Liver (tissue), 9 donors: ENCODE measurements around the gene ANKFN1. TPM values are rescaled to one million over a fixed set of nuclear protein-coding genes. Genes with fewer than 3 reads are reported as not detected.

Source experiments
- DNase-seq: peaks from one replicate; pipeline ENCODE4 v3.0.0-alpha.2; 2017; ENCODE audit warnings: low spot score
- H3K27ac ChIP-seq, 2 donors: one replicate each; pipeline ENCODE4 v1.7.0; 2013; ENCODE audit warnings: inconsistent platforms in 2 of 2, low read length in 2 of 2, control low read depth in 1 of 2, low read depth in 1 of 2, mild to moderate bottlenecking in 1 of 2
- H3K27me3 ChIP-seq, 4 donors: one replicate each; pipeline versions ENCODE4 v1.6.1 to v1.7.0; 2013; ENCODE audit warnings: low read length in 3 of 4, inconsistent platforms in 1 of 4, mild to moderate bottlenecking in 1 of 4, moderate library complexity in 1 of 4; ENCODE audit not compliant: control insufficient read depth in 4 of 4, insufficient read depth in 4 of 4
- H3K36me3 ChIP-seq, 4 donors: one replicate each; pipeline versions ENCODE4 v1.6.1 to v1.7.0; 2013; ENCODE audit warnings: low read length in 3 of 4, mild to moderate bottlenecking in 3 of 4, low read depth in 1 of 4, moderate library complexity in 1 of 4; ENCODE audit not compliant: control insufficient read depth in 4 of 4, insufficient read depth in 3 of 4
- H3K4me1 ChIP-seq, 4 donors: one replicate each; pipeline versions ENCODE4 v1.6.1 to v1.7.0; 2013; ENCODE audit warnings: low read length in 3 of 4, mild to moderate bottlenecking in 3 of 4, moderate library complexity in 1 of 4; ENCODE audit not compliant: control insufficient read depth in 4 of 4, insufficient read depth in 4 of 4
- H3K4me3 ChIP-seq, 3 donors: one replicate each; pipeline versions ENCODE4 v1.6.1 to v1.7.0; 2013; ENCODE audit warnings: low read length in 3 of 3, control low read depth in 1 of 3, low read depth in 1 of 3, mild to moderate bottlenecking in 1 of 3
- H3K9ac ChIP-seq, 2 donors: one replicate each; pipeline ENCODE4 v1.7.0; 2013; ENCODE audit warnings: low read length in 2 of 2, mild to moderate bottlenecking in 2 of 2, moderate library complexity in 2 of 2, control low read depth in 1 of 2, low read depth in 1 of 2
- H3K9me3 ChIP-seq, 4 donors: one replicate each; pipeline versions ENCODE4 v1.6.1 to v1.7.0; 2013; ENCODE audit warnings: low read length in 3 of 4; ENCODE audit not compliant: control insufficient read depth in 4 of 4
- ATF3 ChIP-seq: IDR thresholded peaks from 2 replicates; pipeline ENCODE4 v1.6.1; 2016; ENCODE audit warnings: antibody characterized with exemption
- CTCF ChIP-seq: fragments of 150-350 bp; IDR thresholded peaks from 2 replicates; pipeline ENCODE4 v1.5.1; 2017; ENCODE audit warnings: improper control_type of control experiment, low read depth, low read length; ENCODE audit not compliant: missing input control
- EGR1 ChIP-seq, 2 donors: IDR thresholded peaks; 2 replicates each; pipeline ENCODE4 v1.6.1; 2016 to 2018; ENCODE audit warnings: antibody characterized with exemption in 2 of 2, low read depth in 2 of 2
- FOXA1 ChIP-seq: IDR thresholded peaks from 2 replicates; pipeline ENCODE4 v1.6.1; 2016; ENCODE audit warnings: antibody characterized with exemption
- FOXA2 ChIP-seq: IDR thresholded peaks from 2 replicates; pipeline ENCODE4 v1.6.1; 2016; ENCODE audit warnings: antibody characterized with exemption
- GABPA ChIP-seq, 2 donors: IDR thresholded peaks in 1 of 2; conservative IDR thresholded peaks in 1 of 2; 2 replicates each; pipeline ENCODE4 v1.6.1; 2016; ENCODE audit warnings: antibody characterized with exemption in 2 of 2, mild to moderate bottlenecking in 1 of 2, moderate library complexity in 1 of 2
- HNF4A ChIP-seq, 2 donors: conservative IDR thresholded peaks; 2 replicates each; pipeline ENCODE4 v1.6.1; 2016; ENCODE audit warnings: antibody characterized with exemption in 2 of 2, mild to moderate bottlenecking in 2 of 2
- HNF4G ChIP-seq: IDR thresholded peaks from 2 replicates; pipeline ENCODE4 v1.6.1; 2016; ENCODE audit warnings: antibody characterized with exemption
- JUND ChIP-seq, 2 donors: IDR thresholded peaks; 2 replicates each; pipeline ENCODE4 v1.6.1; 2016; ENCODE audit warnings: antibody characterized with exemption in 2 of 2
- MAX ChIP-seq: IDR thresholded peaks from 2 replicates; pipeline ENCODE4 v1.6.1; 2016; ENCODE audit warnings: antibody characterized with exemption
- NR2F2 ChIP-seq: IDR thresholded peaks from 2 replicates; pipeline ENCODE4 v1.6.1; 2016; ENCODE audit warnings: antibody characterized with exemption
- RAD21 ChIP-seq, 2 donors: IDR thresholded peaks; 2 replicates each; pipeline ENCODE4 v1.6.1; 2016; ENCODE audit warnings: antibody characterized with exemption in 2 of 2, mild to moderate bottlenecking in 2 of 2
- REST ChIP-seq: IDR thresholded peaks from 2 replicates; pipeline ENCODE4 v1.6.1; 2016; ENCODE audit warnings: antibody characterized with exemption, mild to moderate bottlenecking
- RXRA ChIP-seq, 2 donors: IDR thresholded peaks; 2 replicates each; pipeline ENCODE4 v1.6.1; 2017 to 2018; ENCODE audit warnings: antibody characterized with exemption in 2 of 2, mild to moderate bottlenecking in 1 of 2
- SP1 ChIP-seq: IDR thresholded peaks from 2 replicates; pipeline ENCODE4 v1.6.1; 2018; ENCODE audit warnings: antibody characterized with exemption, mild to moderate bottlenecking
- TAF1 ChIP-seq: conservative IDR thresholded peaks from 2 replicates; pipeline ENCODE4 v1.6.1; 2016; ENCODE audit warnings: antibody characterized with exemption, mild to moderate bottlenecking
- YY1 ChIP-seq: IDR thresholded peaks from 2 replicates; pipeline ENCODE4 v1.6.1; 2016; ENCODE audit warnings: antibody characterized with exemption, mild to moderate bottlenecking
- ZBTB33 ChIP-seq: IDR thresholded peaks from 2 replicates; pipeline ENCODE4 v1.6.1; 2016; ENCODE audit warnings: antibody characterized with exemption
- whole genome bisulfite sequencing: extraction: QIAGEN DNeasy Blood & Tissue Kit; methylation state at CpG from one replicate; pipeline ENCODE4 v1.1.7; 2013; 5-methylcytosine and 5-hydroxymethylcytosine counted together
- polyA plus RNA-seq, 2 donors: library from polyadenylated mRNA; stranded (reverse) in 1 of 2; unstranded in 1 of 2; fragments of 200-250 nt in 1 of 2; fragments of >200 nt in 1 of 2; fragmentation: Nextera tagmentation in 1 of 2; extraction: Ambion mirVana in 1 of 2; gene quantifications; one replicate each; pipeline versions ENCODE4 v1.2.1 to v1.2.3, GENCODE V29; 2013 to 2015
- total RNA-seq, 2 donors: library from RNA; depleted of rRNA; stranded (reverse); fragments of >200 nt; gene quantifications; one replicate each; pipeline ENCODE4 v1.2.3, GENCODE V29; 2014
- donor health status: healthy.
- donor health status: healthy.
- donor health status: healthy.
- donor health status: healthy.
- donor health status: healthy.

The ANKFN1 gene
- total RNA-seq (not detected), polyA plus RNA-seq (not detected)

- Histone ChIP-seq H3K27me3 (no peaks in the 10 kb centered on the region), H3K4me1 (peaks cover 0 to 4% (median 0%) of the 10 kb centered on the region in 4 donors), H3K9me3 (no peaks in the 10 kb centered on the region), H3K4me3 (no peak within 1 kb of the TSS), H3K27ac (no peak within 1 kb of the TSS), H3K9ac (no peak within 1 kb of the TSS), H3K36me3 (no peaks in the 10 kb centered on the region)
- 78% methylated on average over 11 of the region's 11 CpGs for WGBS
- DNase-seq, result no peak
- no peak for TF ChIP-seq MAX
- no peak for TF ChIP-seq FOXA2
- TF ChIP-seq SP1, result no peak
- no peak for TF ChIP-seq JUND (IDR thresholded peaks at IDR 0.05)
- TF ChIP-seq EGR1 (IDR thresholded peaks at IDR 0.05; ENCODE audit: low read depth in 2 of 2), result no peak
- TF ChIP-seq NR2F2, result no peak
- TF ChIP-seq HNF4A (conservative IDR thresholded peaks at IDR 0.05), result no peak
- TF ChIP-seq ATF3, result no peak
- no peak for TF ChIP-seq CTCF
- TF ChIP-seq HNF4G, result no peak
- no peak for TF ChIP-seq RAD21 (IDR thresholded peaks at IDR 0.05)
Observed at GRCh38 chr17:56152874-56153602, at the start of gene ANKFN1. Gene ANKFN1, plus strand, starts transcription at chr17:56153475. Its CDS starts 59,193 bp downstream, at chr17:56212668.

- TF ChIP-seq GABPA (IDR thresholded peaks at IDR 0.05 in 1 of 2, conservative IDR thresholded peaks at IDR 0.05 in 1 of 2) (no peak), RAD21 (IDR thresholded peaks at IDR 0.05) (peak; percentile 19 to 27), HNF4G (no peak), ATF3 (no peak), CTCF (no peak), MAX (no peak), REST (no peak), FOXA1 (no peak), NR2F2 (no peak), EGR1 (IDR thresholded peaks at IDR 0.05; ENCODE audit: low read depth in 2 of 2) (no peak), FOXA2 (no peak), RXRA (IDR thresholded peaks at IDR 0.05) (peak in 1 of 2 donors; percentile 46), TAF1 (no peak), YY1 (no peak), SP1 (peak; percentile 33), HNF4A (conservative IDR thresholded peaks at IDR 0.05) (peak; percentile 69 to 71), JUND (IDR thresholded peaks at IDR 0.05) (no peak), ZBTB33 (no peak)
- Histone ChIP-seq H3K4me3 (no peak overlapping the region), H3K27me3 (no peaks in the 10 kb centered on the region), H3K9me3 (no peaks in the 10 kb centered on the region), H3K27ac (no peak overlapping the region), H3K4me1 (peaks cover 3 to 11% (median 8%) of the 10 kb centered on the region in 4 donors), H3K36me3 (no peaks in the 10 kb centered on the region), H3K9ac (no peak overlapping the region)
- no peak for DNase-seq
- WGBS, result 54% methylated on average over 2 of the region's 2 CpGs
Observed at GRCh38 chr17:56108811-56109284, 44.4 kb upstream of the ANKFN1 start.
